HG02642 (cell line): ENCODE results near the gene CEACAM21.
A peak's percentile ranks its signal among the peaks of the same experiment; 100 is the strongest.

Experiments
- ATAC-seq: cut with Tn5 transposase; IDR thresholded peaks from one replicate; pipeline ENCODE4 v1.9.1; 2021; ENCODE audit warnings: mild to moderate bottlenecking; ENCODE audit not compliant: unreplicated experiment, poor library complexity

The CEACAM21 gene

DNA sequence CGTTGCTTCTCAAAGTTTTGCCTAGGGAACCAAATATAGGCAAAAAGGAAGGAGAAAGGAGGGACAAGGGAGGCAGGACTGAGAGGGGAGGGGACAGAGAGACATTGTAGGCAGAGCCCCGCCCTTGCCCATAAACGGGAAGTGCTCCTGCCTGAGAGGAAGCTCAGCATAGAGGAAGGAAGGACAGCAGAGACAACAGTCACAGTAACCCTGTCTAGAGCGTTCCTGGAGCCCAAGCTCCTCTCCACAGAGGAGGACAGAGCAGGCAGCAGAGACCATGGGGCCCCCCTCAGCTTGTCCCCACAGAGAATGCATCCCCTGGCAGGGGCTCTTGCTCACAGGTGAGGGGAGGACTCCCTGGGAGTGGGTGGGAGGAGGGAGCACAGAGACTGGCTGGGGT lies at the start of gene CEACAM21:
Gene CEACAM21, plus strand, starts transcription at position 169 of the 400 bp plus-strand sequence. Its CDS starts 109 bp downstream, at position 278.
- ATAC-seq: peak; percentile 78

DNA sequence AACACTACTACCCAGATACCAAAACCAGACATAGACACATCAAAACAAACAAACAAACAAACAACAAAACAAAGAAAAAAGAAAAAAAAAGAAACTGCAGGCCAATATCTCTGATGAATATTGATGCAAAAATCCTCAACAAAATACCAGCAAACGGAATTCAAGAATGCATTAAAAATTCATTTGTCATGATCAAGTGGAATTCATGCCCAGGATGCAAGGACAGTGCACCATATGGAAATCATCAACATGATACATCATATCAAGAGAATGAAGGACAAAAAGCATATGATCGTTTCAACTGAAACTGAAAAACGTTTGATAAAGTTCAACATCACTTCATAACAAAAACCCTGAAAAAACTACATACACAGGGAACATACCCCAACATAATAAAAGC lies 48.9 kb upstream of the CEACAM21 start:
- ATAC-seq: no peak

DNA sequence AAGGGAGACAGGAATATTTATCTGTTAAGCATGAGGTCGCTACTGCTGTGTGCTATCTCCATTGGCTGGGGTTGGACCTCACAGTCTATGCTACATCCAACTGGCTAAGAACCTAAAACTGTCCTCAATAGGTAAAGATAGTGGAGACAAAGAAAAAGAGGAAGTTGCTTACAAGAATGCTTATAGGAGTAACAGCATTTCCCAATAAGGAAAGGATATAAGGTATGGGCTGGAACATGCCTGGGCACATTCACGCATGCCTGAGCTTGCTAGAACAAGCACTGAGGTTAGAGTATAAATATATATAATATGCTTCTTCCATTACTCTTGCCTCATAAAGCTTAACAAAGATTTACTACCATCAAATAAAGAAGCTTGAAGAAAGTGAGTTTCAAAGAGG lies 47.9 kb upstream of the CEACAM21 start:
- no peak for ATAC-seq

- no peak for ATAC-seq
Observed at GRCh38 chr19:41529484-41530183, 46.3 kb upstream of the CEACAM21 start.

DNA sequence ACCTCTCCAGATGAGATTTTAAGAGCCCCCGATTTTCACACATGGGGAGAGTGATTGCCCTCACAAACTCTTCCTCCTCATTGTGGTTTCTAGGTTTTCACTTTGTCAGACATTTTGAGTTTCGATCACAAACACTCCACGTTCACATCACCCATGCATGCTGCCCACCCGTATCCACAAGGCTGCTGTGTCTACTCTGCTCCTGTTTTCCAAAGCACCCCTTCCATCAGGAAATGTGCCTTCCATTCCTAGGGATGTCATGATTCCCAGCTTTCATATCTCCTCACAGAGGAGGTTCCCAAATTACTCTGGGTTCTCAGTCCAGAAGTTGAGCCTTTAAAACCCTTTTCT lies 45.8 kb upstream of the CEACAM21 start:
- no peak for ATAC-seq

DNA sequence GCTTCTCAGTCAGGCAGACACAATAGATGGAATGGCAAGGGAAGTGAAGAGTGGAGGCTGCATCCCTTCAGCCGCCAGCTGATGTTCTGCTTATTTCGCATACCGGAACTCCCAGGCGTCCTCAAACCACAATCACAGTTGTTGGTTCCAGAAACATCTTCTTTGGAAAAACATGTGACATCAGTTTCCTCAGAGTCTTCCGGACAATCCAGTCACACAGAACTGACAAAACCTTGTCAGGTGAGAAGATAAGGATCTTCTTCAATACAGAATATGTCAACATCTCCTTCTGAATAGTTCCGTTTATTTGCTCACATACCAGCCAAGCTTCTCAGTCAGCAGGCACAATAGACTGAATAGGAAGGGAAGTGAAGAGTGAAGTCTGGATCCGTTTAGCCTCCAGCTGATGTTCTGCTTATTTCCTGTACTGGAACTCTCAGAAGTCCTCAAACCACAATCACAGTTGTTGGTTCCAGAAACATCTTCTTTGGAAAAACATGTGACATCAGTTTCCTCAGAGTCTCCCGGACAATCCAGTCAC lies 45.1 kb upstream of the CEACAM21 start:
- no peak for ATAC-seq

DNA sequence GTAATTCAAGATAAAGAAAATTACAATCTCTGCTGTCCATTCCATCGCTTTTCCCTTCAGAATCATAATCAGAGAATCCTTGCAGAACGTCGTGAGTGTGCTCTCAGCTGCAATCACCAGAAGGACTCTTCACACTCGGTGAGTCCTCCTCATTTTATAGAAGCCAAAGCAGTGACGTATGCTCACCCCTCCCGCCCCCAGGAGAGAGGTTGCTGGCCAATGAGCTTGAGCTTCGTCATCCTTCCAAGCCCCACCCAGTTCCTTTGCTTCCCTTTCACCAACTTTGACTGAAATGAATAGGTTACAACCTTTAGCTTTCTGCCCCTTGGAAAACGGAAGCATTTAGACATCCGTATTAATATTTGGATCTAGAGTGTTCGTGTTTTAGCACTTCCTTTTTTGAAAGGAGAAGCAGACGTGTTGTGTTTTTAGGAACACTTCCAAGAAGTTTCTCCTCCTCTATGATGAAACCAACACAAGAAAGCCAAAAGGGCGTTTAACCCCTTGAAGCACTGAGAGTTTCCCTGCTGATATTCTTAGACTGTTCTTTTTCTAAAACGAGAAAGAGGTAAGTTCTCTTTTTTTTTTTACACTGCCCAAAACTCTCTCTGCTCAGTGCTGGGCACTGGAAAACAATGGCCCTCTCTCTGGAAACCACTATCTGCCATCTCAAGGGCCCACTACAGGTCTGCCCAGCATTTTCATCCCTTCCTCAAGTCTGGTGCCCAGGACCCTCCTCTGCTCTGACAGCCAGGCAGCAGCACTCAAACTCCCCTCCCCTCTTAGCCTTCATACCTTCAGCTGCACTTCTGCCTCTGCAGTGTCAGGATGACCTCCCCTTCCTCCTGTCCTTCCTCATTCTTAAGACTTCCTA lies 44.3 kb upstream of the CEACAM21 start:
- ATAC-seq: peak; percentile 46

- no peak for ATAC-seq
Observed at GRCh38 chr19:41532526-41532925, 43.4 kb upstream of the CEACAM21 start.

DNA sequence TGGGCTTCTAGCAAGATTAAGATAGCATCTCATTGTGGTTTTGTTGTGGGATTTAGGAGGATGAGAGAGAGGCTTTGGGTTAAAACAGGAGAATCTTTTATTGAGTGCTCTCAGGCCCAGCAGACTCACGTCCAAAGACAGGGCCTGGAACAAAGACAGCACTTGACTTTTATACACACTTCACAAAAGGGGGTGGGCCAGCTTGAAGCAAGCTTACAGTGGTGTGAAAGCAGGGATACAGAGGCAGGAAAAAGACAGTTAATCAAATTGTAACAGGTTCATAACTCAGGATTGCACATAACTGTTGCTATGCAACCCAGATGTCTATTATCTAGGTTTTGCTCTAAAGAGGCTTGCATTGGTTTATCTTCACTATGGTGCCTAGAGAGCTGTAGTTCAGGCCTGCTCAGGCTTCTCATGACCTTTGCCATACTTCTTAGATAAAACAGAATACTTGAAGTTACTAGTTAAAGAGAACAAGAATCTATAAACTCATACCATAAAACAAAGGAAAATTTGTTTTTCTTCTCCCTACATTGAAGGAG lies 42.2 kb upstream of the CEACAM21 start:
- ATAC-seq: no peak

- peak; percentile 60 for ATAC-seq
Observed at GRCh38 chr19:41535029-41535622, 40.8 kb upstream of the CEACAM21 start.

- no peak for ATAC-seq
Observed at GRCh38 chr19:41537789-41538188, 38.2 kb upstream of the CEACAM21 start.

- no peak for ATAC-seq
Observed at GRCh38 chr19:41540041-41540695, 35.8 kb upstream of the CEACAM21 start.

DNA sequence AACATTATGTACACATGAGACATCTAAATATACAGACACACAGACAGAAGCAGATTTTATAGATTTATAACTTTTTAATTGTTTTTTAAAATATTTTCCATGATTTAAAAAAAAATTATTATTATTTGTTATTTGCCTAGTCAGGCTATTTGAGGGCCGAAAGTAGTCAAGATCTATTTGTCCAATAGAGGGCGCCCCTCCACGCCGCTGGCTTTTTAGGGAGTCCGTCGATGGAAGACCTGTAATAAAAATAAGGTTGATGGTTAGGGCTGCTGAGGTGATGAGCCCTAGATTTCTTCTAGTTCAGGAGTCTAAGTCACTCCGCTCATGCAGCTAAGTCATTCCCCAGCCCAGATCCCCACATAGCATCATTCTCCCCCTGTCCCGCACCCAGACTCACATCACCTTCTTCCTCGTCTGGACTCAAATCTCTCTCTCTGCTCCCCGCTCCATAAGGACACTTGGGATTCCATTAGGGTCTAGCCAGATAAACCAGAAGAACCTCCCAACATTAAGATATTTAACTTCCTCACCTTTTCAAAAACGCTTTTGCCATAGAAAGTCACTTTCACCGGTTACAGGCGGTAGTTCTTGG lies 33.9 kb upstream of the CEACAM21 start:
- no peak for ATAC-seq

- no peak for ATAC-seq
Observed at GRCh38 chr19:41542622-41543021, 33.3 kb upstream of the CEACAM21 start.

DNA sequence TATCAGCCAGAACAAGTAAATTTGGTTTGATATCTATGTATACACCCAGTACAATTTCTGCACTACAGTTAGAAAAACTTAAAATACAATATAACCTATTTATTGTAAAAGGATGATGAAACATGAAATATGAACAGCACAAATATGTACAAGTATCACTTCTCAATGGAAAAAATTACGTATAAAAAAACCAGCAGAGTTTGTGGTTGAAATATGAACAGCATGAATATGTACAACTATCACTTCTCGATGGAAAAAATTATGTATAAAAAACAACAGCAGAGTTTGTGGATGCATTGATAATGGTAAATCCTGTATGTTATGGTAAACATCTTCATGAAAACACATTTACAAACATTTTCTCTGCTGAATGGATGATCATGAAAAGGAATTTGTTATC lies 32.4 kb upstream of the CEACAM21 start:
- no peak for ATAC-seq

GRCh38 chr19:41545547-41545946 lies 30.4 kb upstream of the CEACAM21 start:
- ATAC-seq: no peak

- no peak for ATAC-seq
Observed at GRCh38 chr19:41546386-41546789, 29.6 kb upstream of the CEACAM21 start.

- no peak for ATAC-seq
Observed at GRCh38 chr19:41546961-41547360, 29.0 kb upstream of the CEACAM21 start.

GRCh38 chr19:41547569-41547968 lies 28.4 kb upstream of the CEACAM21 start:
- ATAC-seq: no peak

DNA sequence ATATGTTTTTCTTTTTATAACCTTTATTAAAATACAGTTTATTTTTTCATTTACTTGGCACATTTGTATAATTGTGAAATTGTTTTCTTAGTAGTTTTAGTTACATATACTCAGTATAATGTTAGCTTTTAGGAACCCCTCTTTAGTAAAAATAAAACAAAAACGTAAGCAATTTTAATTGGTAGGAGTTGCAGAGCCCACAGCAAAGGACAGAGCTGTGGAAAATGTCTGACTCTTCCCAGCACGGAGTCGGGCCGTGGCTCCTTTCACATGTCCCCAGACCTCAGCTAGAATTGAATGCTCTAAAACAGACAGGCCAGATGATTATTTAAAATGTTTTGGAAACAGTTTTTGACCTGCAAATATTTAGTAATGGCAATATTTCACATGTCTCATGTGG lies 27.9 kb upstream of the CEACAM21 start:
- ATAC-seq: no peak
